SK-N-SH treated with all-trans-retinoic acid at 6 μM for 48 hours (cell line): ENCODE measurements around the gene CEP250.

Experiments
- ATAC-seq: fragments of 200-7000 bp; cut with Tn5 transposase; 3 replicates; pipeline ENCODE4 v1.9.1; 2020; ENCODE audit warnings: mild to moderate bottlenecking, moderate library complexity
- BACH2 ChIP-seq: fragments of 250-450 bp; sonication (Bioruptor Pico); IDR thresholded peaks from 2 replicates; pipeline ENCODE4 v1.9.0; 2021; ENCODE audit warnings: mild to moderate bottlenecking, borderline replicate concordance
- CREB5 ChIP-seq: fragments of 250-450 bp; sonication (Bioruptor Pico); IDR thresholded peaks from 2 replicates; pipeline ENCODE4 v1.5.1; 2020; ENCODE audit warnings: low read depth, mild to moderate bottlenecking, moderate library complexity
- CSDC2 ChIP-seq: fragments of 250-450 bp; sonication (Bioruptor Pico); IDR thresholded peaks from 2 replicates; pipeline ENCODE4 v1.5.0; 2020; ENCODE audit warnings: mild to moderate bottlenecking, moderate library complexity
- ESRRG ChIP-seq: fragments of 250-450 bp; sonication (Bioruptor Pico); IDR thresholded peaks from 2 replicates; pipeline ENCODE4 v1.6.1; 2021; ENCODE audit warnings: mild to moderate bottlenecking
- GLIS3 ChIP-seq: fragments of 250-450 bp; sonication (Bioruptor Pico); IDR thresholded peaks from 2 replicates; pipeline ENCODE4 v1.5.0; 2020; ENCODE audit warnings: mild to moderate bottlenecking, moderate library complexity
- ISL1 ChIP-seq: fragments of 250-450 bp; sonication (Bioruptor Pico); IDR thresholded peaks from 2 replicates; pipeline ENCODE4 v2.1.2; 2022; ENCODE audit warnings: mild to moderate bottlenecking, moderate library complexity
- PATZ1 ChIP-seq: fragments of 250-450 bp; sonication (Bioruptor Pico); IDR thresholded peaks from 2 replicates; pipeline ENCODE4 v1.8.0; 2020; ENCODE audit warnings: mild to moderate bottlenecking, moderate library complexity, borderline replicate concordance
- POU6F1 ChIP-seq: fragments of 250-450 bp; sonication (Bioruptor Pico); IDR thresholded peaks from 2 replicates; pipeline ENCODE4 v1.8.0; 2021; ENCODE audit warnings: low read depth, mild to moderate bottlenecking, moderate library complexity, borderline replicate concordance
- PPARA ChIP-seq: fragments of 250-450 bp; sonication (Bioruptor Pico); IDR thresholded peaks from 2 replicates; pipeline ENCODE4 v1.5.0; 2020; ENCODE audit warnings: mild to moderate bottlenecking, borderline replicate concordance
- RARB ChIP-seq: fragments of 250-450 bp; sonication (Bioruptor Pico); IDR thresholded peaks from 2 replicates; pipeline ENCODE4 v1.8.0; 2021; ENCODE audit warnings: mild to moderate bottlenecking, moderate library complexity
- SNAI2 ChIP-seq: fragments of 250-450 bp; sonication (Bioruptor Pico); IDR thresholded peaks from 2 replicates; pipeline ENCODE4 v1.5.0; 2020; ENCODE audit warnings: mild to moderate bottlenecking, moderate library complexity
- TSHZ2 ChIP-seq: fragments of 250-450 bp; sonication (Bioruptor Pico); IDR thresholded peaks from 2 replicates; pipeline ENCODE4 v1.5.0; 2020; ENCODE audit warnings: mild to moderate bottlenecking, moderate library complexity
- ZC3H10 ChIP-seq: fragments of 250-450 bp; sonication (Bioruptor Pico); IDR thresholded peaks from 2 replicates; pipeline ENCODE4 v1.5.1; 2021; ENCODE audit warnings: mild to moderate bottlenecking, moderate library complexity
- ZFP3 ChIP-seq: fragments of 250-450 bp; sonication (Bioruptor Pico); IDR thresholded peaks from 2 replicates; pipeline ENCODE4 v1.5.0; 2020; ENCODE audit warnings: mild to moderate bottlenecking, moderate library complexity
- ZFP30 ChIP-seq: fragments of 450-650 bp; formaldehyde crosslinking; IDR thresholded peaks from 2 replicates; pipeline ENCODE4 v1.5.0; 2022; ENCODE audit warnings: mild to moderate bottlenecking, moderate library complexity
- ZNF565 ChIP-seq: fragments of 450-650 bp; formaldehyde crosslinking; conservative IDR thresholded peaks from 2 replicates; pipeline ENCODE4 v1.5.0; 2020; ENCODE audit warnings: low read depth, mild to moderate bottlenecking, moderate library complexity
- ZNF70 ChIP-seq: fragments of 450-650 bp; formaldehyde crosslinking; IDR thresholded peaks from 2 replicates; pipeline ENCODE4 v1.5.0; 2020; ENCODE audit warnings: mild to moderate bottlenecking, moderate library complexity
- ZNF8 ChIP-seq: fragments of 450-650 bp; formaldehyde crosslinking; IDR thresholded peaks from 2 replicates; pipeline ENCODE4 v1.5.0; 2020; ENCODE audit warnings: mild to moderate bottlenecking, moderate library complexity

The CEP250 gene

GRCh38 chr20:35478804-35479472 is 23.5 kb downstream of the CEP250 start:
- no peak for ATAC-seq
- no peak for TF ChIP-seq ISL1 (CRISPR knock-in tag)
- TF ChIP-seq SNAI2 (CRISPR knock-in tag): no peak
- TF ChIP-seq PATZ1 (CRISPR knock-in tag): no peak
- no peak for TF ChIP-seq POU6F1 (CRISPR knock-in tag)
- TF ChIP-seq ZNF565: no peak
- no peak for TF ChIP-seq ZNF70 (CRISPR knock-in tag)
- no peak for TF ChIP-seq PPARA (CRISPR knock-in tag)
- no peak for TF ChIP-seq GLIS3
- TF ChIP-seq CSDC2: no peak

DNA sequence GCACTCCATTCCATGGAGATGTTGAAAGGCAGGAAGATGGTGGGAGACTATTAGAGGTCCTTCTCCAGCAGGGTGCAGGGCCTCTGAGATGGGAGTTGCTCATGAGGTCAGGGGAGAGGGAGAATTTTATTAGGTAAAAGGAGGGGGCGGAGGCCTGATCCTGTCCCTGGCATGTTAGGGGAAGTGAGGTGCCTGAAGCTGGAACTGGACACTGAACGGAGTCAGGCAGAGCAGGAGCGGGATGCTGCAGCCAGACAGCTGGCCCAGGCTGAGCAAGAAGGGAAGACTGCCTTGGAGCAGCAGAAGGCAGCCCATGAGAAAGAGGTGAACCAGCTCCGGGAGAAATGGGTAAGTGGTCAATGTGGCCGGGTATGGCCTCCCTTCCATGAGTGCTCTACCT is 24.4 kb downstream of the CEP250 start:
- no peak for ATAC-seq
- no peak for TF ChIP-seq ESRRG
- no peak for TF ChIP-seq BACH2 (CRISPR knock-in tag)
- no peak for TF ChIP-seq ZNF565
- no peak for TF ChIP-seq PATZ1 (CRISPR knock-in tag)

- no peak for ATAC-seq
- no peak for TF ChIP-seq RARB (CRISPR knock-in tag)
- no peak for TF ChIP-seq ZNF70 (CRISPR knock-in tag)
- TF ChIP-seq SNAI2 (CRISPR knock-in tag): no peak
- TF ChIP-seq POU6F1 (CRISPR knock-in tag): no peak
- no peak for TF ChIP-seq ZFP30 (CRISPR knock-in tag)
- TF ChIP-seq ZFP3 (CRISPR knock-in tag): no peak
- no peak for TF ChIP-seq ESRRG
- TF ChIP-seq, all 23 proteins: peak for 0
Measured at GRCh38 chr20:35487479-35487878, 32.1 kb downstream of the CEP250 start.

DNA sequence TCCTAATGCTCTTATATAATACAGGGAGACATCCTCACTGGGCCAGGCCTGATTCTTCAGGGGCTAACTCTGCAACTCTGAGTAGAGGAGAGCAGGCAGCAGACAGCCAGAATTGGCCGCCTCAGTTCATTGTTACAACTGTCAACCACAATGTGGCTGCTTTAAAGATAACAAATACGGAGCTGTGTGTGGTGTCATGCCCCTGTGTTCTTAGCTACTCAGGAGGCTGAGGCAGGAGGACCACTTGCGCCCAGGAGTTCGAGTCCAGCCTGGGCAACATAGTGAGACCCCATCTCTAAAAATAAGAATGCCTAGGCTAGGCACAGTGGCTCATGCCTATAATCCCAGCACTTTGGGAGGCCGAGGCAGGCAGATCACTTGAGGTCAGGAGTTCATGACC is 34.3 kb downstream of the CEP250 start:
- ATAC-seq: no peak
- TF ChIP-seq SNAI2 (CRISPR knock-in tag) (no peak), ZC3H10 (no peak), ZFP3 (CRISPR knock-in tag) (no peak), ZNF8 (CRISPR knock-in tag) (no peak), TSHZ2 (CRISPR knock-in tag) (no peak), PPARA (CRISPR knock-in tag) (no peak), ESRRG (no peak), CREB5 (CRISPR knock-in tag) (no peak)
